GM19351 (cell line): ENCODE results near the gene CTTNBP2NL.

Source experiments
- ATAC-seq: cut with Tn5 transposase; IDR thresholded peaks from one replicate; pipeline ENCODE4 v1.9.1; 2021; ENCODE audit warnings: mild to moderate bottlenecking, moderate library complexity; ENCODE audit not compliant: unreplicated experiment

The CTTNBP2NL gene

GRCh38 chr1:112505400-112505785 lies 109.4 kb downstream of the CTTNBP2NL start:
- ATAC-seq = no peak

DNA sequence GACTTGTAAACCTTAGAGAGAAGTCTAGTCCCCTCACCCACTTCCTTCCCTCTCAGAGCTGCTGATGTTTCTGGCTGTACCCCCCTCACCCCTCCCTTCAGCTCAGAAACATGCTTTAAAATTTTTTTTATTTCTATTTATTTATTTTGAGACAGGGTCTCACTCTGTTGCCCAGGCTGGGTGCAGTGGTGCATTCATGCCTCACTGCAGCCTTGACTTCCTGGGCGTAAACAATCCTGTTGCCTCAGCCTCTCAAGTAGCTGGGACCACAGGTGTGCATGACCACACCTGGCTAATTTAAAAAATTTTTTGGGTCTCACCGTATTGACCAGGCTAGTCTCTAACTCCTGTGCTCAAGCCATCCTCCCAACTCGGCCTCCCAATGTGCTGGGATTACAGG lies 109.9 kb downstream of the CTTNBP2NL start:
- no peak for ATAC-seq

DNA sequence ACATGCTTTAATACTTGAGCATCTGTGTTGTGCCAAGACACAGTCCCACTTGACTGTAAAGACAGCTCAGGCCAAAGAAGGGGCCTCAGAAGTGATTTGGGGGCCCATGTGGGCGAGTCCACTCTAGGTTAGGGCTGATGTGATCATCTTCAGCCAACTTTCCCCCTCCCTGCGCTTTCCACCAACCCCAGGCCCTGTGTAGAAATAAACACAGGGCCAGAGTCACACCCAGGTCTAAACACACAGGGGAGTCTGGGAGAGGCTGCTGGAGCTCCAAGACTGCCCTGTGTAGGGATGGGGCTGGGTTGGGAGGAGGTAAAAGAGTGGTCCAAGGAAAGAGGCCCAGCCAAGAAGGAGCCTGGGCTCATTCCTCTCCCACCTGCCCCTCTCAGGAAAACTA lies 110.3 kb downstream of the CTTNBP2NL start:
- no peak for ATAC-seq

DNA sequence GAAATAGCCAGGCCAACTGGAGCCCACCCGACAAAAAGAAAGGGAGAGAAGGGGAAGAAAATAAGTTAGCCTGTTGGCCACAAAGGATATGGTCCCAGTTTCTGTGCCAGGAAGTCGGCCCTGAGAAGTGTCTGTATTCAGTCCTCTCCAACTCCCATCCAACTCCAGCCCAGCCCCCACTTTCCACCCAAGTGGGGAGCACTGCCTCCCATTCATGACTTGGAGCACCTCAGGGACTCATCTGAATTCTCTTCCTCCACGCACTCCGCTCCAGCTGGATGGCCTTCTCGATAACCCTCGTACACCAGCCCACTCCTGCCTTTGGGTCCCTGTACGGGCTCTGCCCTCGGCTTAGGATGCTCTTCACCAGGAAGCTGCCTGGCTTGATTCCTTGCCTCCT lies 110.7 kb downstream of the CTTNBP2NL start:
- no peak for ATAC-seq

DNA sequence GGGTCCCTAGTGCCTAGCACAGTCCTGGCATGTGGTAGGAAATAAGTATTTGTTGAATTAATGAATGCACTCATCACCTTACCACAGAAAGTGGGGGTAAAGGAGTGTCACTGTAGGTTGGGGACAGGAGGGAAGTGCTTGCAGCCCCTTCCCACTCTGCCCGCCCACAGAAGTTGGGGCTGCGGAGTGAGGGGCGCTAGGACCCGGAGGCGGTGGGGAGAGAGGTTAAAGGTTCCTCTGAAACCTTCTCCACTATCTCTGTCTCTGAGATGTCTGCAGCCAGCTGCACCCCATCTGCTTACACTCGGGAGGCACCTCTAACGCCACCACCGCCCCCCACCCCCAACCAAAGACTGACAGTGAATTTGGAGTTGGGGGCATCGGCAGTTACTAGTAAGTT lies 111.3 kb downstream of the CTTNBP2NL start:
- ATAC-seq = no peak

- no peak for ATAC-seq
These were observed 111.9 kb downstream of the CTTNBP2NL start for GRCh38 chr1:112507921-112508277.

DNA sequence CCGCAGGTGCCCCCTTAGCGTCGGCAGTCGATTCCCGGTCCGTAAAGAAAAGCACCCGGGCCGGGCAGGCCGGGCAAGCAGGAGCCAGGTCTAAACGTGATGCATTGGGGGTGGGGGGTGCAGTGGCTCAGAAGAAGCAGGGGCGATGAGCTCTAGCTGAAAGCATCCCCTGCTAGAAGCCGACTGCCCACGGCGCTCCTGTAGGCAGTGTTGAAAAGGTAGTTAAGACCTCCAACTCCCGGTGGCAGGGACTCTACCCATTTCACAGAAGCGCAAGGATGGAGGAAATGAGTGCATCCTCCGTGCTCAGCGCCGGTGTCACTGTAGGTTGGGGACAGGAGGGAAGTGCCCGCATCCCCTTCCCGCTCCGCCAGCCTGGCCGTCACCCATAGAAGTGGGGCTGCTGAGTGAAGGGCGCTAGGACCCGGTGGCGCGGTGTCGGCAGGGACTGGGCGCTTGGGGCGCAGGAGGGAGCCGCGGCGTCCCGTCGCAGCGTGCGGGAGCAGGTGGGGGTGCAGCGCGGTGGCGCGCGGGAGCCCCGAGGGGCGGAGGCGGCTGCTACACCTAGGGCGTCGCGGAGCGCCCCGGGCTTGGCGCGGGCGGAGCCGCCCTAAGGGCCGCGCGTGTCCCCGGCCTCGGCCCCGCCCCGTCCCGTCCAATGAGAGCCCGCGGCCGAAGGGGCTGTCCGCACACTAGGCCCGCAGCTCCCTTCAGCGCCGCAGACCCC lies 112.4 kb downstream of the CTTNBP2NL start, which contains the start of gene WNT2B:
TSS of gene WNT2B (plus strand) at position 688 of the 727 bp plus-strand sequence. CDS start 298 bp downstream, outside the sequence.
- ATAC-seq = peak; percentile 82

- ATAC-seq = no peak
These were observed 113.1 kb downstream of the CTTNBP2NL start for GRCh38 chr1:112509005-112509659.

- ATAC-seq = no peak
These were observed 113.7 kb downstream of the CTTNBP2NL start for GRCh38 chr1:112509660-112510178.

GRCh38 chr1:112510340-112510739 lies 114.3 kb downstream of the CTTNBP2NL start:
- no peak for ATAC-seq
